Heart left ventricle (tissue), 16 donors: ENCODE results near the gene SEMA4D. TPM values are rescaled to one million over a fixed set of nuclear protein-coding genes. Genes with fewer than 3 reads are reported as not detected.

Experiments
- ATAC-seq, 4 donors: fragments of 200-7000 bp; cut with Tn5 transposase; one replicate each; pipeline ENCODE4 v1.9.1; 2020 to 2022; ENCODE audit warnings: moderate library complexity in 4 of 4, mild to moderate bottlenecking in 3 of 4, moderate number of reproducible peaks in 1 of 4
- DNase-seq, 5 donors: peaks; one replicate each; pipeline ENCODE4 v3.0.0-alpha.2; 2020
- H3K27ac ChIP-seq, 12 donors: fragments of 200-600 bp; sonication (generic) in 4 of 12; one replicate each; pipeline versions ENCODE4 v1.5.0 to v1.8.0; 2016 to 2022; ENCODE audit warnings: mild to moderate bottlenecking in 2 of 12
- H3K27me3 ChIP-seq, 9 donors: fragments of 200-600 bp; sonication (generic) in 2 of 9; one replicate each; pipeline versions ENCODE4 v1.5.1 to v1.8.0; 2016 to 2022; ENCODE audit warnings: mild to moderate bottlenecking in 3 of 9
- H3K36me3 ChIP-seq, 9 donors: fragments of 200-600 bp; sonication (generic) in 2 of 9; one replicate each; pipeline versions ENCODE4 v1.5.0 to v1.8.0; 2018 to 2022; ENCODE audit warnings: mild to moderate bottlenecking in 2 of 9
- H3K4me1 ChIP-seq, 12 donors: fragments of 200-600 bp; sonication (generic) in 4 of 12; one replicate each; pipeline versions ENCODE4 v1.5.0 to v1.8.0; 2016 to 2022; ENCODE audit warnings: mild to moderate bottlenecking in 3 of 12
- H3K4me3 ChIP-seq, 12 donors: fragments of 200-600 bp; sonication (generic) in 4 of 12; one replicate each; pipeline versions ENCODE4 v1.5.0 to v1.8.0; 2017 to 2022; ENCODE audit warnings: mild to moderate bottlenecking in 9 of 12, moderate library complexity in 4 of 12
- H3K9me3 ChIP-seq, 12 donors: fragments of 200-600 bp; sonication (generic) in 4 of 12; one replicate each; pipeline versions ENCODE4 v1.5.0 to v1.8.0; 2016 to 2022; ENCODE audit warnings: mild to moderate bottlenecking in 1 of 12
- CTCF ChIP-seq, 12 donors: fragments of 200-600 bp; sonication (generic) in 4 of 12; IDR thresholded peaks; one replicate each; pipeline versions ENCODE4 v1.5.0 to v1.8.0; 2018 to 2022; ENCODE audit warnings: antibody characterized with exemption in 12 of 12, mild to moderate bottlenecking in 5 of 12
- POLR2A ChIP-seq, 2 donors: fragments of 450-650 bp; IDR thresholded peaks; one replicate each; pipeline ENCODE4 v1.6.1; 2017; ENCODE audit warnings: antibody characterized with exemption in 2 of 2, mild to moderate bottlenecking in 2 of 2, moderate library complexity in 2 of 2
- WGBS, 4 donors: extraction: QIAGEN DNeasy Blood & Tissue Kit in 2 of 4; methylation state at CpG; one replicate each; pipeline versions ENCODE4 v1.1.5 to v1.1.7; 2013 to 2018; 5-methylcytosine and 5-hydroxymethylcytosine counted together
- intact Hi-C, 10 donors: fragments of 100-400 bp; cut with DNase I; formaldehyde crosslinking; loops; one replicate each; pipeline versions ENCODE4 v1.11.1 to v1.14.2; 2022
- polyA plus RNA-seq, 2 donors: library from polyadenylated mRNA; stranded (reverse); fragments of 200-250 nt; gene quantifications; one replicate each; pipeline ENCODE4 v1.2.3, GENCODE V29; 2013
- total RNA-seq, 9 donors: library from RNA; depleted of rRNA in 2 of 9; stranded (reverse); fragments of >200 nt in 2 of 9; fragmentation: NEBNext Ultra II Directional in 3 of 9; extraction: Animal tissue kit (Norgen Biotek cat#: 25700) in 3 of 9; gene quantifications; one replicate each; pipeline versions ENCODE4 v1.1.0 to v1.2.4, GENCODE V29; 2016 to 2023
- donor health status: ischemic (EF 13 %, LVEDD 7.1; RV severe dilation, severe dysfunction).
- donor health status: healthy with polysubstance abuse.
- donor health status: DM: no; HTN: yes; CAD: no.
- donor health status: DM: no; HTN: no; CAD: no.
- donor health status: ischemic (EF 25% LVEDD 6.9; RV normal size, moderate dysfunction).
- donor health status: ischemic (EF 25% LVEDD 5.7; RV mildly dilated, moderate dysfunction).
- donor health status: healthy.
- donor health status: DM: yes; HTN: yes; CAD: no.
- donor health status: ischemic (EF 35%, LVEDD 5.7; RV mildly dilated, moderate dysfunction).
- donor health status: nonischemic (EF 11% LVEDD 7.7; RV severe dilation, severe dysfunction).
- donor health status: DM: yes; HTN: yes; CAD: no.
- donor health status: PGD.
- donor health status: ischemic (EF 29% LVEDD 5.4; RV normal size, mild dysfunction).
- donor health status: nonischemic (EF 23%, LVEDD 6.1; RV moderate dilation, normal function).

Gene SEMA4D
- total and polyA plus RNA-seq, 11 donors = 4.0 to 59.8 (median 20.2) TPM

GRCh38 chr9:89418882-89419640 lies 78.9 kb downstream of the SEMA4D start:
- no peak for ATAC-seq
- H3K4me1 ChIP-seq = peaks cover 0 to 66% (median 3%) of the 10 kb centered on the region in 12 donors
- 72 to 83% (median 76%) methylated on average over 18 to 21 of the region's 21 CpGs for WGBS, 4 donors

DNA sequence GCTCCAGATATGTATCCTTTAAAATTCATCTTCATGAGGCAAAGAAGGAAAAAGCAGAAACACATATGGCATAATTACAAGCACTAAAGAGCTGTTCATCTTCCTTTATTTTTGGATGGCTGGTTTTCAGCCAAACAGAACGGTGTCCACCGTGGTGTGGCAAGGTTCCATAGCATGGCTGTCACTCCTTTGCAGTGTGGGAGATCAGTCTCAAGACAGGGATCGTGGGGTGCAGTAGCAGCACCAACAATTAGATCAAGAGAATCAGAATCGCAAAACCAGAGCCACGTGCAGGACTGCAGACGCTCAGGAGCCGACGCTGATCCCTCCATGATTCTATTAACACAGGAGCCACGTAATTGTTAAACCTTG lies 79.5 kb downstream of the SEMA4D start:
- Histone ChIP-seq H3K36me3 (no peaks in the 10 kb centered on the region), H3K4me1 (peaks cover 0 to 69% (median 3%) of the 10 kb centered on the region in 12 donors), H3K27ac (peak overlapping the region in 1 of 12 donors; percentile 64), H3K4me3 (peak overlapping the region in 1 of 12 donors; percentile 17), H3K9me3 (peaks cover 0 to 4% (median 0%) of the 10 kb centered on the region in 12 donors), H3K27me3 (no peaks in the 10 kb centered on the region)
- TF ChIP-seq POLR2A (IDR thresholded peaks at IDR 0.05) (no peak), CTCF (IDR thresholded peaks at IDR 0.05) (no peak)
- intact Hi-C loops = loop anchor here in 1 of 10 donors (10.0 kb wide), 1 partner anchor 126 kb away; no protein-coding TSS in a partner anchor
- DNase-seq (no peak), ATAC-seq (no peak)
- WGBS, 4 donors = 67 to 72% (median 69%) methylated on average over 9 of the region's 9 CpGs

More at GRCh38 chr9:89418882-89419640, 78.9 kb downstream of the SEMA4D start:
- Histone ChIP-seq H3K9me3 (peaks cover 0 to 4% (median 0%) of the 10 kb centered on the region in 12 donors), H3K27ac (peak overlapping the region in 1 of 12 donors; percentile 70), H3K4me3 (no peak overlapping the region), H3K27me3 (no peaks in the 10 kb centered on the region), H3K36me3 (no peaks in the 10 kb centered on the region)
- DNase-seq = no peak
- intact Hi-C loops = loop anchor here in 1 of 10 donors (10.0 kb wide), 1 partner anchor 126 kb away; no protein-coding TSS in a partner anchor
- TF ChIP-seq POLR2A (IDR thresholded peaks at IDR 0.05) (no peak), CTCF (IDR thresholded peaks at IDR 0.05) (no peak)

GRCh38 chr9:89417832-89418473 lies 80.0 kb downstream of the SEMA4D start:
- intact Hi-C loops = loop anchor here in 1 of 10 donors (10.0 kb wide), 1 partner anchor 127 kb away; no protein-coding TSS in a partner anchor
- H3K4me1 ChIP-seq = peaks cover 0 to 64% (median 3%) of the 10 kb centered on the region in 12 donors
- WGBS, 4 donors = 86 to 94% (median 87%) methylated on average over 6 of the region's 6 CpGs
- no peak for ATAC-seq
- no peaks in the 10 kb centered on the region for H3K27me3 ChIP-seq
- peaks cover 0 to 4% (median 0%) of the 10 kb centered on the region in 12 donors for H3K9me3 ChIP-seq
- no peak for DNase-seq
- H3K27ac ChIP-seq = peak overlapping the region in 1 of 12 donors; percentile 64
- no peaks in the 10 kb centered on the region for H3K36me3 ChIP-seq
- no peak for TF ChIP-seq CTCF (IDR thresholded peaks at IDR 0.05)
- no peak for TF ChIP-seq POLR2A (IDR thresholded peaks at IDR 0.05)
- peak overlapping the region in 1 of 12 donors; percentile 17 for H3K4me3 ChIP-seq
